GM12872 (cell line): ENCODE measurements around the gene ITIH5.

Source experiments
- CTCF ChIP-seq: IDR thresholded peaks from 3 replicates; pipeline ENCODE4 v1.5.1; 2011; ENCODE audit warnings: low read depth, mild to moderate bottlenecking, low read length, moderate library complexity; ENCODE audit not compliant: insufficient read depth

ITIH5 gene

GRCh38 chr10:7705341-7705740, 38.6 kb upstream of the ITIH5 start:
- no peak for TF ChIP-seq CTCF

- no peak for TF ChIP-seq CTCF
These were observed 37.6 kb upstream of the ITIH5 start for GRCh38 chr10:7704071-7705016.

- TF ChIP-seq CTCF, result no peak
These were observed 36.4 kb upstream of the ITIH5 start, which contains the start of gene ITIH2 for GRCh38 chr10:7703140-7703539. ITIH2 (plus strand) TSS chr10:7703316; CDS start chr10:7703435, 119 bp downstream.

- TF ChIP-seq CTCF, result no peak
These were observed 35.6 kb upstream of the ITIH5 start for GRCh38 chr10:7702288-7702812.

- TF ChIP-seq CTCF, result no peak
These were observed 34.5 kb upstream of the ITIH5 start for GRCh38 chr10:7701158-7701742.

- TF ChIP-seq CTCF, result no peak
These were observed 33.9 kb upstream of the ITIH5 start for GRCh38 chr10:7700577-7701125.

- TF ChIP-seq CTCF, result no peak
These were observed 30.7 kb upstream of the ITIH5 start for GRCh38 chr10:7697426-7697825.
